ENCODE data around the gene ODAD3.

The ODAD3 gene

GRCh38 chr19:11458236-11458900 is 23.4 kb upstream of the ODAD3 start:
- Histone ChIP-seq H3F3A (ENCODE audit: insufficient read depth, low read length) (no peaks in the 10 kb centered on the region), H3K9me3 (replicated peaks; ENCODE audit: insufficient read depth, low read length) (no peaks in the 10 kb centered on the region), H3K79me2 (ENCODE audit: low read length) (no peaks in the 10 kb centered on the region), H3K4me3 (ENCODE audit: low read length) (no peak overlapping the region), H4K20me1 (ENCODE audit: insufficient read depth, low read length) (no peaks in the 10 kb centered on the region), H2AFZ (ENCODE audit: low read length) (no peak overlapping the region), H3K27me3 (replicated peaks; ENCODE audit: insufficient read depth, low read length) (peaks cover 48% of the 10 kb centered on the region), H3K9ac (ENCODE audit: low read length) (no peak overlapping the region), H3K36me3 (replicated peaks; ENCODE audit: insufficient read depth, low read length) (no peaks in the 10 kb centered on the region), H3K4me2 (ENCODE audit: low read depth, low read length) (no peak overlapping the region), H3K9me2 (replicated peaks; ENCODE audit: insufficient read depth, low read length) (no peaks in the 10 kb centered on the region), H3K27ac (ENCODE audit: low read length) (no peak overlapping the region), H3K4me1 (ENCODE audit: low read length) (no peaks in the 10 kb centered on the region)
- TF ChIP-seq EZH2 (optimal IDR thresholded peaks at IDR 0.05; ENCODE audit: low read depth, low read length) (no peak), CTCF (IDR thresholded peaks at IDR 0.05; ENCODE audit: low read length) (no peak), EZH2phosphoT487 (IDR thresholded peaks at IDR 0.05; ENCODE audit: low read length) (no peak)
- no peak for DNase-seq

GRCh38 chr19:11457831-11458230 is 22.9 kb upstream of the ODAD3 start:
- no peaks in the 10 kb centered on the region for H3K36me3 ChIP-seq (replicated peaks; ENCODE audit: insufficient read depth, low read length)
- H3K4me1 ChIP-seq (ENCODE audit: low read length), result no peaks in the 10 kb centered on the region
- peaks cover 43% of the 10 kb centered on the region for H3K27me3 ChIP-seq (replicated peaks; ENCODE audit: insufficient read depth, low read length)
- H3K9ac ChIP-seq (ENCODE audit: low read length), result no peak overlapping the region
- no peak overlapping the region for H3K4me2 ChIP-seq (ENCODE audit: low read depth, low read length)
- no peak overlapping the region for H3K27ac ChIP-seq (ENCODE audit: low read length)
- H3K9me3 ChIP-seq (replicated peaks; ENCODE audit: insufficient read depth, low read length), result no peaks in the 10 kb centered on the region
- no peaks in the 10 kb centered on the region for H3K9me2 ChIP-seq (replicated peaks; ENCODE audit: insufficient read depth, low read length)
- no peak for DNase-seq
- no peaks in the 10 kb centered on the region for H3K79me2 ChIP-seq (ENCODE audit: low read length)
- no peaks in the 10 kb centered on the region for H3F3A ChIP-seq (ENCODE audit: insufficient read depth, low read length)
- H4K20me1 ChIP-seq (ENCODE audit: insufficient read depth, low read length), result no peaks in the 10 kb centered on the region
- TF ChIP-seq CTCF (IDR thresholded peaks at IDR 0.05; ENCODE audit: low read length), result no peak
- TF ChIP-seq EZH2phosphoT487 (IDR thresholded peaks at IDR 0.05; ENCODE audit: low read length), result no peak
- no peak for TF ChIP-seq EZH2 (optimal IDR thresholded peaks at IDR 0.05; ENCODE audit: low read depth, low read length)
- H2AFZ ChIP-seq (ENCODE audit: low read length), result no peak overlapping the region
- no peak overlapping the region for H3K4me3 ChIP-seq (ENCODE audit: low read length)

GRCh38 chr19:11457115-11457514 is 22.2 kb upstream of the ODAD3 start:
- DNase-seq, result no peak
- Histone ChIP-seq H3K4me1 (ENCODE audit: low read length) (no peaks in the 10 kb centered on the region), H3K9me3 (replicated peaks; ENCODE audit: insufficient read depth, low read length) (no peaks in the 10 kb centered on the region), H3K36me3 (replicated peaks; ENCODE audit: insufficient read depth, low read length) (no peaks in the 10 kb centered on the region), H3K27ac (ENCODE audit: low read length) (no peak overlapping the region), H3K9ac (ENCODE audit: low read length) (no peak overlapping the region), H3K4me3 (ENCODE audit: low read length) (no peak overlapping the region), H3K79me2 (ENCODE audit: low read length) (no peaks in the 10 kb centered on the region), H4K20me1 (ENCODE audit: insufficient read depth, low read length) (no peaks in the 10 kb centered on the region), H3K9me2 (replicated peaks; ENCODE audit: insufficient read depth, low read length) (no peaks in the 10 kb centered on the region), H2AFZ (ENCODE audit: low read length) (no peak overlapping the region), H3K27me3 (replicated peaks; ENCODE audit: insufficient read depth, low read length) (peaks cover 42% of the 10 kb centered on the region), H3F3A (ENCODE audit: insufficient read depth, low read length) (no peaks in the 10 kb centered on the region), H3K4me2 (ENCODE audit: low read depth, low read length) (no peak overlapping the region)
- TF ChIP-seq CTCF (IDR thresholded peaks at IDR 0.05; ENCODE audit: low read length) (no peak), EZH2phosphoT487 (IDR thresholded peaks at IDR 0.05; ENCODE audit: low read length) (no peak)
